NCI-H524 (cell line): ENCODE measurements around the gene AFF3.

ENCODE experiments used
- DNase-seq, 2 experiments: peaks; one replicate each; lab custom pipeline; 2025; lab: John Stamatoyannopoulos, UW

Gene AFF3

DNA sequence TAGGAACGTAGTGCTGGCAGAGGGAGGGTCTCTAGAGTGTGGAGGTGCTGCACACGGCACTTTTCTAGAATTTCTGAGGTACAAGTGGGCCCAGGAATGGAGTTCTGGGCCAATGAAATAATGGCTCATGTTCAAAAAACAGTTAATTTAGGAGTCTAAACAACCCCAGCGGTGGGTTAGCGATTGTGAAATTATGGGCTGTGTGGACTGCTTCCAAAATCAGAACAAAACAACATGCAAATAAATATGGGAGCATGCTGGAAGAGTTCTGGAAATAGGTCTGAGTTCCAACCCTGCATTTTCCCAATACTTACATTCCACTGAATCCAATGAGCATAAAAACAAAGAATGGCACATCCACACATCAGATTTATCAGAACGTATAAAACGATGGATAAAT, 317.6 kb downstream of the AFF3 start:
- DNase-seq, result no peak

DNA sequence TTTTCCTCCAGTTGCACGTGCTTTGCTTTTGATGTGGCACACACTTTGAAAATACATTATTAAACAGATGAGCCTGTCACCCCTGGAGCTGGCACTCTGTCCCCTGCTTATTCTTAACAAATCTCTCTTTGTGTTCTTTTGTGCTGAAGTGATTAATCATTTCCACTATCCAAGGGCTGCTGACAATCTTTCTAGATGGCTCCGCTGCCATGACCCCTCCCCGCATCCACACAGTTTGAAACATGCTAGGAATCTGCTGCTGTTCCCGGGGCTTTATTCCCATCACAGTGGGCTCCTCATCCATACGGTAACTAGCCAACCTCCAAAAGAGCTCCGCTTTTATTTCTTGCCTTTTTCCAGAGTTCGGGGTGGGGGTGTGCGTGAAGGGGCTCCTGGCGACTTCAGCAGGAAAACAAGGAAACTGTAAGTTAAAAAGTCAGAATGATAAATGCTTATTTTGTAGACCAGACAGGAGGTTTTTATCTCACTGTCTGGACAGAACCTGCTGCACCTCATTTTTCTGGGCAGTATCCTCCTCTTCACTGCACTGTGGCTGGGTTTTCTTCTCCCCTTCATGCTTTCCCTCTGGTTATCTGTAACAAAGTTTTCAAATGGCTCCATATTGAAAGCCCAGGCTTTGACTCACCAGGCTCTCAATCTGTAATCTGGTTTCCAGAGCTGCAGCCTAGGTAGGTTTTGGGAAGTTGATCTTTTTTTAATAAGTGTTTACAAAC, 319.7 kb downstream of the AFF3 start:
- no peak for DNase-seq

- no peak for DNase-seq
Measured at GRCh38 chr2:99821984-99822383, 320.4 kb downstream of the AFF3 start.

DNA sequence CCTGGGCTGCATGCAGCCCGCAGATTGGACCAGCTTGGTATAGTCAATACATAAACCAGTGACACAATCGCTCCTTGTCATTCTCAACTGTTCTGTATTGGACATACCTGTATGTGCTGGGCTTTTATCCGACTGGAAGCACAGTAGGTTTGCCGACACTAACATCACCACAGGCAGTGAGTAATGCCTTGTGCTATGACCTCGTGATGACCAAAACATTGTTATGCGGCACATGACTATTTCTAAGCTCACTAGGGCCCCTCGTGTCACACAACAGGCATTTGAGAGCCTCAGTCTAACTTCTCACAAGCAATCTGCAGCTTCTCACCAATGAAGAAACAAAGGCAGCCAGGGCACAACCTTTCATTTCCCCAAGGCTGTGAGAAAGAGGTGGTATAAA, 320.8 kb downstream of the AFF3 start:
- no peak for DNase-seq

DNA sequence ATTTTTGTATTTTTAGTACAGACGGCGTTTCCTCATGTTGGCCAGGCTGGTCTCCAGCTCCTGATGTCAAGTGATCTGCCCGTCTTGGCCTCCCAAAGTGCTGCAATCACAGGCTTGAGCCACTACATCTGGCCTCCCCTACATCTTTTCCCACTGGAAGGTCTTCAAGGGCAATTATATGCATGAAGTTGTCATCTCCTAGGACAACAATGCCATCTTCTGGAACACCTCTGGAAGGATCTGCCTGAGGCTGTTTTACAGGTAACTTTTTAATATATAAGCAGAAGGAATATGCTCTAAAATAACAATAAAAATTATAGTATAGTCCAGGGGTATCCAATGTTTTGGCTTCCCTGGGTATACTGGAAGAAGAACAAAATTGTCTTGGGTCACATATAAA, 321.4 kb downstream of the AFF3 start:
- peak in 1 of 2 experiments; percentile 33 for DNase-seq

DNA sequence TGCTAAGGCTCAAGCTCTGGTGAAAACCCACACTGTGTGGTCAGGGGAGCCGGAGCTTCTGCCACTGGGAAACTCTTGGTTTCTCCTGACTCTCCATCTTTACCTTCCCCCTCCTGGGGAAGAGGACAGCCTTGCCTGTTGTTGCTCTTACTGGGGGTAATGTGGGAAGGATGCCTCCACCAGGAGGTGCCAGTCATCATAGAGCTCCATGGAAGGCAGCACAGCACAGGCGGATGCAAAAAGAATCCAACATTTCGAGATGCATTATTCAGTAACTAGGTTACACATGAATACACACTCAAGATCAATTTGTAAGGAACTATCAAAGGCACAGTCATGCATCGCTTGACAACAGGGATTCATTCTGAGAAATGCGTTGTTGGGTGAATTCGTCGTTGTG, 322.6 kb downstream of the AFF3 start:
- DNase-seq, result peak in 1 of 2 experiments; percentile 3

DNA sequence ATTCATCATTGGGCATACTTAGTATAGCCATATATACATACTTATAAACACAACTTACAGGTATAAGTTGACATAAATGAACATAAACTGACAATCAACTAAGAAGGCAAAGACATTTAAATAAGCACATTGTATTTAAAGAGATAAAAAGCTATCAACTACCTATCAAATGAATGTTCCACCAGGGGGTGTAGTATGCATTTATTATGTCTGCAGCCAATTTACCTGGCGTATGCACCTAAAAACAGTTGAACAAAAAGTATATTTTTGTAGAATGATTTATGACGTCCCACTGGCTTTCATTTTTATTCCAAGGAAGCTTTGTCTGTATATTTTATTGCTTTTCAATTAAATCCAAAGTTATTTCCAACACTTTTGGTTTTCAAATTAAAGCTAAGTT, 323.5 kb downstream of the AFF3 start:
- peak in 1 of 2 experiments; percentile 29 for DNase-seq

DNA sequence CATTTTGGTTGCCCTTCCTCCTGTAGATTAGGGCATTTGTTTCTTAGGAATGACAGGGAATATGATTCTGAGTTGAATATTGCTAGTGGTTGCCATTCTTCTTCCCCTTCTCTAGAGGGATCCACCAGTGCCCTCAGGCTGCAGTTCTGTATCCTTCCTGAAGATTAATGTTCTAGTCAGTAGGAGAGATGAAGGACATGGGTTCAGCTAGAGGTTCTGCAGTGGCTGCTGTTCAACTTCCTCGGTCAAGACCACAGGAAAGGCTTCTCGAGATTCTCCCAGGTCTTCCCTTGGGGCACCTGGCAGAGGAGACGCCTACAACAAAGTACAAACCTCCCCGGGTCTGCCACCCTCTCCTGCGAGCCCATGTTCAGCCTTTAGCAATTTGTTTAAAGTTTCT, 325.5 kb downstream of the AFF3 start:
- DNase-seq, result no peak

DNA sequence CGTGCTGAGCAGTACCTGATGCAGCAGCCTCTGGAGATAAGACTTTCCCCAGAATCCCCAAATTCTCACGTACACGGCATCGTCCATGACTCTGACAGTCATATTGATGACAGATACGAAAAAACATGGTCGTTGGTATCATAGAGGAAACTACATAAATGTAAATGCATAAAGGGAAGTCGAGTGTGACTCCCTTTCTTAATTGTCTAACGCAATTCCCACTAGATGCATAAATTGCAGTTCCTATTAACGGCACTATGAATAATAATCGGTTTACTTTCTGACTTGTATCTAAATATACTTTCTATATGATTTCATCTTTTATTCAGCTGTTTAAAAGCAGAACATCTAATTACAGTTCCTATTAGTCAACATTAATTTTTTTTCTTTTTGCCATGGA, 330.0 kb downstream of the AFF3 start:
- no peak for DNase-seq

GRCh38 chr2:99811544-99811943, 330.8 kb downstream of the AFF3 start:
- DNase-seq, result peak in 1 of 2 experiments; percentile 21

GRCh38 chr2:99810225-99810624, 332.2 kb downstream of the AFF3 start:
- DNase-seq, result no peak

GRCh38 chr2:99809259-99809900, 333.0 kb downstream of the AFF3 start:
- no peak for DNase-seq

DNA sequence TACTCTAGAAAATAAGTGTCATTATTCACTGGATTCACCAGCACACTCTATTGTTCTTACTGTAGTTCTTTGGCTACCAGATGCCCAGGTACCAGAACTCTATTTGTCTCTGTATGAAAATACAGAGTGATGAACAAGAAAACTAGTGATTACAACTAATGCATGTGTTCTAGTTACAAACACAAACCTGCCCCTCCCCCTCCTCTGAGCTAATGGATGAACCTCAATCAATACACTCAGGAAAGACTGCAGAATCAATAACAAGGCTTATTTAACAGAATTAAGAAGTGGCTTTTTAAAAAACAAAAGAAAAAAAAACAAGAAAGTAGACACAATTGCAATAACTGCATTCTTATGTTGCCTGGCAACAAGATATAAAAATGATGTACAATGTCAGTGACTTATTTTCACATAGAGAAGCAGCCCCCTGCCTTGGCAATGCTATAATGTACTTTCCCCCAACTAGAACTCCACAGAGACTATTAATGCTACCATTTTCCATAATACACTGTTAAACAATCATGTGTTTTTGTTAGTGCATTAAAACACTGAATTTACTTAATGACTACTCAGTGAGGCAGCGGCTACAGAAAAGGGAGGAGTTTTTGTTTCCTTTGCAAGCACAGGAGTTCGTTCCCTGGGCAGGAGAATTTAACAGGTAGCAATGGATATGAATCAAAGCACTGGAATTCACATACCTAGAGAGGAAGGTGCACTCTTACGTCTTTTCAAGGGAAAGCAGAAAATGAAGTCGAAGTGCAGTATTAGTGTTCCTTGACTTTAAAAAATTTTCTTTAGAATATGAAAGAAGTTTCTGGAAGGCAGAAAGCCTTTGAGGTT, 333.8 kb downstream of the AFF3 start:
- no peak for DNase-seq

DNA sequence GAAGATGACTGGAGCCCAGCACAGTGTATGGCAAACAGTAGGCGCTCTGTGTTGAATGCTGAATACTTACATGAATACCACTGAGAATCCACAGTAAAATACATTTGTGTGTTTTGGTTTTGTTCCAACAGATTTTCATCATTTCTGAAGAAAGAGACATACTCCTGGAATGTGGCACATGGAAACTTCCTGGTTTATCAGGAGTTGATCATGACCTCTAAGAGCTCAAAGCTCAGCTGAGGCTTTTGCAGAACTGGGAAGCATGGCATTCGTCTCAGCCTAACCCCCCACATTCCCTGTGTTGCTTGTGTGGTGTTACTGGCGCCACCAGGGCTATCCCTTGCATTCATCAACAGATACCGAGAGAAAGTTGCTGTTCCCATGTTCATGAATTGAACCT, 335.6 kb downstream of the AFF3 start:
- no peak for DNase-seq

- no peak for DNase-seq
Measured at GRCh38 chr2:99805930-99806476, 336.4 kb downstream of the AFF3 start.

- DNase-seq, result no peak
Measured at GRCh38 chr2:99803846-99804245, 338.5 kb downstream of the AFF3 start.

- no peak for DNase-seq
Measured at GRCh38 chr2:99802734-99803133, 339.7 kb downstream of the AFF3 start.

DNA sequence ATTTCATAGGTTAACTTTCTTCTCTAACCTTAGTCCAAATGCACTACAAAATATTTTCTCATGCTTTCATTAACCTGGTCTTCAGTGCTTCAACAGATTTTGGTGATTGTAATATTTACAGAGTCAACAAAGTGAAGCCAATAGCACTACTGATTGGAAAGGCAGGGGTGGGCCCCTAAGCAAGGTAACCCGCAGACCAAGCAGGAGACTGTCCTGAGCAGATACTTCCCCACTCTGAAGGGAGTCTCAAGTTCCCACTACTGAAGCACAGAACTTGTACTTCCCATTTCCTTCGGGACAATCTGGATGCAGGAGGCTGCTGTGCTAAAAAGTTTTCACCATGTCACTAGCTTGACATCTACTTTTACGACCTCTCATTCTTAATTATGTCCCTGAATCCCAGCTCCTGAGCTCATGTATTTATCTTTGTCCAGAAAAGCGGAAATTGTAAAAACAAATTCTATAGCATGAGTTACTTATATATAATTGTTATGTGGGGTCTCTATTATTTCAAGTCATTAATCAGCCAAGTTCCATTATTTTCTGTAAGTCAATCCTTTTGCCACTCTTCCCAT, 341.0 kb downstream of the AFF3 start:
- no peak for DNase-seq

DNA sequence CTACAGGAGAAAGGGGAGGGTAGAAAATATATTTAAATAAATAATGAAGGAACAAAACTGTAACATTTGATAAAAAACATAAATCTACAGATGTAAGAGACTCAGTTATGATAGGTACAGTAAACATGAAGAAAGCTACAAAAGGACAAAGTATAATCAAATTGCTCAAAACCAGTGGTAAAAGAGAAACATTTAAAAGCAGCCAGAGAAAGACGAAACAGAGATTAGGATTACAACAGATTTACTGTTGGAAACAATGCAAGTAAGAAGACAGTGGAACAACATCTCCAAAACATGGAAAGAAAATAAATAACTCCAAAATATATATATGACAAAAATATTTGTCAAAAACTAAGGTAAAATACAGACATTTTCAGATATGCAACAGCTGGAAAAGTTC, 344.9 kb downstream of the AFF3 start:
- no peak for DNase-seq

DNA sequence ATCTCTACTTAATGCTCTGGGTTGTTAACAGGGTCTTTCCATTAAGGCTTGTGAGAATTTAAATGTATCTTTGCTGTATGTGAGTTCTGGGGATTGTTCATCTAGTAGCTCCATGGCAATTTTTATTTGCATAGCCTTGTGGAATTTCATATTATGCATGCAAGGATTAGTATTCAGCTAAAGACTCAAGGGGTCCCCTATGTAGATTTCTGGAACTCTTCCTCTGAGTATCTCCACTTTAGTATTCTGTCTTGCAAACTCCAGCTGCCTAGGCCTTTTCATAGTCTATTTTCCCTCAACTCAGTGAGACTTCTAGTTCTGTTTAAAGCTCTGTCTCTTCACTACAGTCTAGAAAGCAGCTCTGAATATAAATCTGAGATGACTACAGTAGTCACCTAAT, 348.0 kb downstream of the AFF3 start:
- DNase-seq, result no peak

GRCh38 chr2:99793022-99793421, 349.4 kb downstream of the AFF3 start:
- no peak for DNase-seq

DNA sequence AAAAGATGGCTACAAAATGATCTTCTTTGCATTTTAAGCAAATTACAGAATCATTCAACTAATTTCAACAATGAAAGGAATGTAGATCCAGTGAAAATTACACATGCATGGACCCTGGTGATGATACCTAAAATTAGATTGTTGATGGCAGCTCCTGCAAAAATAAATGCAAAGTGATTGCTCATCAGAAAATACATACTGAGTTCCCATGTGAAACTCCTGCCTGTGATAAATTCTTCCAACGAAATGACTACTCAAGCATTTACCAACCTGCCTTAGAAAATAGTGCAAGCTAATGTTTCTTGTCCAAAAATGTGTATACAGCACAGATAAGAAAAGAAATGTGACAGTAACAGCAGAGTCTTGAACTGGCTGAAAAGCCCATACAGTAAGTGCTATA, 352.5 kb downstream of the AFF3 start:
- no peak for DNase-seq
